DMS114 treated with DMSO at 0.1 percent for 48 hours (cell line): ENCODE data around the gene IL16.
"Not testable (repeated sequence)": the region's sequence is repeated elsewhere in the genome, so short reads cannot be mapped to it uniquely, and the experiment has no call there.

ENCODE experiments used
- DNase-seq: peaks from one replicate; lab custom pipeline; 2025; ENCODE audit not compliant: unreplicated experiment; lab: John Stamatoyannopoulos, UW

Gene IL16

DNA sequence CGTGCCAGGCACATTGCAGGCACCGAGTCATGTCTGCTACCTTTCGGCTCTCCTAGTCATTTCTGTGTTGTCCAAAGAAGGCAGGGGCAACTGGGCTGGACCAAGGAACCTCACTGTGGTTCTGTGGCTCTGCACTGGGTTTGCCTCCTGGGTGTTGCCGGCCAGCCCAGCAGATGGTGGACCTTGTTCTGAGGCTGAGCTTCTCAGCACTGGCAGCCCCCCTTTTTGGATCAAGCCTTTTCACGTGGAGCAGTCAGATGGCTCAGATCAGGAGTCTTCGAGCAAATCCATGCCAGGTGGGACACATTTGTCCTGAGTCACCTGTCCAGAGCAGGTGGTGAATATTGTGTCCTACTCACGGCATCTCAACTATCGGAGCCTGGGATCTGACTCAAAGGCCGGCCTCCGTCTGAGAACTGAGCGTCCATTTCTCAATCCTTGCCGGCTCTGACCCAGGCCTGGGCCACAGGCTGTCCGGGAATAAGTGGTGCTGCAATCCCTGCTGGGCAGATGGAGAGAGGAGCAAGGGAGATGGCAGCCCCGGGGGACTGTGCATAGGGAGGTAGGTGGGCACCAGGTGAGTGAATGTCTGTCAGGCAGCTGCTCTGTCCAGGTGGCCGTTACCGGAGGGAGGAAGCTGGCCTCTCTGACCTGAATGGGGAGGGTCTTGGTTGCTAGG lies at the start of gene IL16:
TSS of gene IL16 (plus strand) at position 304 of the 679 bp plus-strand sequence. CDS start 28,521 bp downstream, outside the sequence.
- DNase-seq, result no peak

DNA sequence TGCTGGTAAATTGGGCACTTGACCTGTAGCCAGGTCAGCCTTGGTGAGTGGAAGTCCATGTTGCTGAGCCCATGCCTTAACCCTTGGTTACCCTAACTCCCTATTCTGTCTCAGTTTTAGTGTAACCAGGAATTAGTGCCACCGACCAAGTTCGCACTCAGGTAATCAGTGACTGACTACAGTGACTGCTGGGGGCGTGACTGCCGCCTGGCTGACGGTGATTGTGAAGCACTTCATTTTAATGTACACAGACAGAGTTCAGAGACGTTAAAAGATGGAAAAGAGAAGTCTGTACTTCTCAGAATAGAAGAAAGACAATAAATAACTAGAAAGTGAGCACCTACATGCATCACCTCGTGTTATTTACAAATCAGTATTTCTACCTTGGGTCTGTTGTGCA lies 45.3 kb upstream of the IL16 start:
- no peak for DNase-seq

DNA sequence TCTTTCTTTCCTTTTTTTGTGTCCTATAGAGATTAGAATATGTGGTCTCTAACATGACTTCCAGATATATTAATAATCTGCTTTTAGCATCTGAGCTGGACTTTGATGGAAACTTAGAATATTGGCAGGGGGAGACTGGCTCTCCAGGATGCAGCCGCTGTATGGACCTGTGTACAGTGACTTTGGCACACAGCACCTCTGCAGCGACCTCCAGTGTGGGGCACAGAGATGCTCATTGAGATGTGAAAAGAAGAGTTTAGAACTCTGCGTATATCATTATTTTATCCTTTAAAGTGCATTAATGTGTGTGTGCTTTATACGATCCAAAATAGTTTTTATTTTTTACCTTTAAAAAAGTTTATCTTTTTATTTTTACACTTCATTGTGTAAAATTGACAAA lies 44.3 kb upstream of the IL16 start:
- DNase-seq, result no peak

DNA sequence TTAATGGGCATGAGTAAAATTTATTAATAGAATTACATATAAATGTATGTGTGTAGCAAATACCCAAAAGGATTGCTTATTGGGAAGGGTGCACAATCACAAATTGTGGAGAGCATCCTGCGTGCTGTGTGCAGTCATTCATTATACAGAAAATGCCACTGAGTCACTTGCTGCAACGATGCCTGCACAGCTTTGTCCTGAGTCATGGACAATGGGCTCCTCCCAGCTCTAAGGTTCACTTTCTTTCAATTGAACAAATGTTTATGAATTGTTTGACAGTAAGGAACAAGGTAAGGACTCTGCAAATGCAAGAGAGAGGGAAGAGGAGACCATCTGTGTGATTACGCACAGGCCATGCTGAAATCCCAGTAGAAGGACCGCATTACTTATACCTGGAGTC lies 43.9 kb upstream of the IL16 start:
- DNase-seq, result no peak

DNA sequence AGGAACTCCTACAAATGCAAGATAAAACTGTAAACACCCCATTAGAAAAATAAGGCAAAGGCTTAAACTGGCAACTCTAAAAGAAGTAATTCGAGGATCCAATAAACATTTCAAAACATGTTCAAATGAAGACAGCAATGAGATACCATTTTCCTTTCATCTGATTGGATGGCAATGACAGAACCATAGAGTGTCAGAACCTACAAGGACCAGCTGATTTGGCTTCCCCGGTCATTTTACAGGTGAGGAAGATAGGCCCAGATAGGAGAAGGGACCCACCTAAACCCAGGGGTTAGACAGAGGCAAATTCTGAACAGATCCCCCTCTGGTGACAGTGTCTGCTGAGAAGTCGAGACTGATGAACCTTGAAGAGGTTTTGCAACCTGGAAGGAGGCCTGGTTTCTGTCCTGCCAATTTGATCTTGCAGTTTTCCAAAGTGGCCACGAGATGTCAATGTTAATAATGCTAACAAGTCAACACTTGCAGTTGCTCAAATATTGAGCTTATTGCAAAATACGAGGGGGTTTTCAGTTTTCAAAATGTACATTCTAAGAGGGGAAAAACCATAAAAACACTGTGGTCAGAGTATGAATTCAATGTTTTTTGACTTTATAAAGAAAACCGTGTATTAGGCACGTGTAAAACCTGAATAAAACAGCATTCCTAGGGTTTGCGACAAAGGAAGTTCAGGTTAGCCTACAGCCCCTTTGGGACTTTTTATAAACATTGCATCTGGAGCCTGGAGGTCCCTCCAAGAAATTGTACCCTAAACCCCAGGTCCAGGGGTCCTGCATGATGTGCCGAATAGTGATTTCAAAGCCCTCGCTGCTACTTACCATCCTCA lies 41.1 kb upstream of the IL16 start:
- DNase-seq, result peak; percentile 46

DNA sequence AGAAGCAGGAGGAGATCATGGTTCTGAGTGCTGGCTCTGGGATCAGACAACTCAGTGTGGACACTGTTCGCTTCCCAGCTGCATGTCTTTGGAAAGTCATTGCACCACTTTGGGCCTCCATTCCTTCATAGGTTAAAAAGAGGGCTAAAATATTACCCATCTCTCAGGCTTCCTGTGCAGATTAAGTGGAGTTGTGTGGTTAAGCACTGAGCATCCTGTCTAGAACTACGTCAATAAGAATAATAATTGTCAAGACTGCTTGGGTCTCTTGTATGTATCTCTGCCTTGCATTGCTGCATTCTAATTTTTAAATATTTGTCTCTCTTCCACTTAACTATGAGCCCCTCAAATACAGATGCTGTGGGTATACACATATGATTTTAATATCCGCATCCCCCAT lies 40.4 kb upstream of the IL16 start:
- DNase-seq, result no peak

DNA sequence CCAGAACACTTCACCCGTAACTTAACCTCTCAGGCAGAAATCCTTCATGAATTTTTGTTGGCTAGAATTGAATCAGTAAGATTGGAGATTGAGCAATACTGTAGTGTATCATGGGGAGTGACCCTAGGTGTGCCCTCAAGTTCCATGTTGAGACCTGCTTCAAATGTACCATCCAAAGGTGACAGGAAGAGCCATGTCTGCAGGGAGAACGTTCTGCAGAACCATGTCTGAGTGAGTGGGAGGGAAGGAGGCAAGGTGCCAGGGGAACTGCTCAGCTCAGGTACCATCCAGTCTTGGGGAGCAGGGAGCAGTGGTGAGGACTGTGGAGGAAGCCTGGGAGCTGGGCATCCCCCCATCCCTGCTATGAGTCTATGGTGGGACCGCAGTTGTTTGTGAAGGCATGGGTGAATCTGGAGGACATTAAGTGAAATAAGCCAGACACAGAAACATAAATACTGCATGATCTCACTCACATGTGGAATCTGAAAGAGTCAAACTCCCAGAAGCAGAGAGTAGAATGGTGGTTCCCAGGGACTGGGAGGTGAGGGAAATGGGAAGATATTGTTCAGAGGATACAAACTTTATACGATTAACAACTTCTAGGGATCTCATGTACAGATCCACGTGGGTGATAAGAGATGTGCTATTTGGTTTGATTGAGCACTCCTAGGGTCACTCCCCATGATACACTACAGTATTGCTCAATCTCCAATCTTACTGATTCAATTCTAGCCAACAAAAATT lies 39.3 kb upstream of the IL16 start:
- DNase-seq, result no peak

DNA sequence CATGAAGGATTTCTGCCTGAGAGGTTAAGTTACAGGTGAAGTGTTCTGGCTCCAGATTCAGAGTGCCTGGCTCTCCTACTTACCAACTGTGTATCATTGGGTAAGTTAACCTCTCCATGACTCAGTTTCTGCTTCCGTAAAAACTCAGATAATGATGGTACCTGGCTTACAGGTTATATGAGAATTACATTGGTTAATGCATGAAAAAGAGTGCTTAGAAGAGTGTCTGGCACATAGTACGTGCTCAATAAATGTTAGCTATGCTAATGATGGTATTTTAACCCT lies 38.8 kb upstream of the IL16 start:
- DNase-seq, result no peak

DNA sequence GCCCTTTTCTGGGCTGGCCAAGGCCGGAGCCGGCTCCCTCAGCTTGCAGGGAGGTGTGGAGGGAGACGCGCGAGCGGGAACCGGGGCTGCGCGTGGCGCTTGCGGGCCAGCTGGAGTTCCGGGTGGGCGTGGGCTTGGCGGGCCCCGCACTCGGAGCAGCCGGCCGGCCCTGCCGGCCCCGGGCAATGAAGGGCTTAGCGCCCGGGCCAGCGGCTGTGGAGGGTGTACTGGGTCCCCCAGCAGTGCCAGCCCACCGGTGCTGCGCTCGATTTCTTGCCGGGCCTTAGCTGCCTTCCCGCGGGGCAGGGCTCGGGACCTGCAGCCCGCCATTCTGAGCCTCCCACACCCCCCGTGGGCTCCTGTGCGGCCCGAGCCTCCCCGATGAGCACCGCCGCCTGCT lies 38.1 kb upstream of the IL16 start:
- DNase-seq, result not testable (repeated sequence)

DNA sequence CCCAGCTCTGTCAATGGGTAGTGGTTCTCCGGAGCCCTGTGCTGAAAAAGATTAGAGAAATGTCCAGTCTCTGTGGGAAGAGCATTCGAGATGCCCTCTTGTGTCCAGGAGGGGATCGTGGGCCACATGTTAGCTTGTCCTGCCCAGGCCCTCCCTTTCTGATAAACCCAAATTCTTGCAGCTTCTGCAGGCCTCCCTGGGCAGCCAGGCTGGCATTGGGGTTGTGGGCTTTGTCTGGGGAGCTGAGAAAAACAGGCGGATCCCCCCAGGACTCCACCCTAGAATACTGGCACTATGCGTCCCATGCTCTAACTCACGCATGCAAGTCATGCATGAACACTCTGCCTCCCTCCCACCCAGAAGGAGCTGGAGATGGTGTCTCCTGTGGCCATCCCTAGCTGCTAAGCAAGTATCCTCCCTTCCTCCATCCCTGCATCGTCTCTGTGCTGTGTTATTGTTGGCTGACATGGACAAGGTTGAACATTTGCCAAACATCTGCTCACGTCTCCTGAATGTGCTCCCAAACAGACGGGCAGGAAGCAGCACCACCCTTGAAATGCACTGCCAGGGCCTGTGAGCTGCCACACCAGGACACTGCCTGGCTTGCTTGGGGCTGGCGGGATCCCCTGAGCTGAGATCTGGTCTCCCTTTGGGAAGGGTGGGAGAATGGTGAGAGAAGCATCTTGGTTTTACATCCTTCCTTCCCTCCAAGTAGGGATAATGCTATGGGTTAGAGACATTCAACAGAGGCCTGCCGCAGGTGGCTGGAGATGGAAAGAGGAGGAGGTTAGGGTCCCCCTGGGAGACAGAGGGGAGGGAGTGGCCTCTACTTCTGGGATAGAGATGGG lies 36.1 kb upstream of the IL16 start:
- DNase-seq, result no peak

DNA sequence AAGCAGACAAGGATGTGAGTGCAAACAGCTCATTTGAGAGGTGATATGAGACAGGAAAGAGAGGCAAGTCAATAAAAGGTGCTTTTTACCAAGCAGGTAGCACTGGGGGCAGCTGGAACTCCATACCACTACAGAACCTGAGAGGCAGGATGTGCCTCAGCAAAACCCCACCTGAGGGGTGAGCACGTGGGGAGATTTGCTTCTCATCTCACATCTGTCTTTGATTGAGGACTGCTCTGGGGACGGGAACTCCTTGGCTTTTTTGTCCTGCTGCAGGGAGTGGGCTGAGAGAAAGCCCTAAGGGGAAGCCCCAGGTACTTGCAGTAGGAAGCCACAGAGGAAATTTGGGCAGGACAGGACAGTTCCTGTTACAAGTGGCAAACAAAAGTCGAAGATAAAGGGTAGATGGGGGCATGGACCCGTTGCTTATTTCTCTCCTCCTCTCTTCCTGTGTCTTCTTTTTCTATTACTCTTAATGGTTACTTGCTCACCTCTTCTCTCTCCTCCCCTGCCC lies 35.5 kb upstream of the IL16 start:
- DNase-seq, result no peak

DNA sequence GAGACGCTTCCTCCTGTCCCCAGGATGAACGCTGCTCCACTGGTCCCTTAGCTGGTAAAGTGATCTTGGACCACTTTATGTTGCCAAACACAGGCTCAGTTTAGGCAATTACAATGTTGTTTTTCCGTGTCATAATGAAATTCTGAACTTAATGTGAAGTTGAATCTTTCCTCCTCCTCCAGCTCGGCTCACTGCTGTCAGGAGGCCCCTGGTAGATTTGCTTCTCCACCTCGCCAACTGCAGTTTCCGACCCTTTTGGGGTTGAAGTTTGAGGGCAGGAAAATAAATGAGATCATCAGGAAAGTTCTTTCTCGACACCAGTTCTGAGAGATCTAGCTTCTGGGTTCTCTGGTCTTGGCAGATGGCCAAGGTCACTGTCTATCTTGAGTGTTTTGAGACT lies 34.8 kb upstream of the IL16 start:
- no peak for DNase-seq

DNA sequence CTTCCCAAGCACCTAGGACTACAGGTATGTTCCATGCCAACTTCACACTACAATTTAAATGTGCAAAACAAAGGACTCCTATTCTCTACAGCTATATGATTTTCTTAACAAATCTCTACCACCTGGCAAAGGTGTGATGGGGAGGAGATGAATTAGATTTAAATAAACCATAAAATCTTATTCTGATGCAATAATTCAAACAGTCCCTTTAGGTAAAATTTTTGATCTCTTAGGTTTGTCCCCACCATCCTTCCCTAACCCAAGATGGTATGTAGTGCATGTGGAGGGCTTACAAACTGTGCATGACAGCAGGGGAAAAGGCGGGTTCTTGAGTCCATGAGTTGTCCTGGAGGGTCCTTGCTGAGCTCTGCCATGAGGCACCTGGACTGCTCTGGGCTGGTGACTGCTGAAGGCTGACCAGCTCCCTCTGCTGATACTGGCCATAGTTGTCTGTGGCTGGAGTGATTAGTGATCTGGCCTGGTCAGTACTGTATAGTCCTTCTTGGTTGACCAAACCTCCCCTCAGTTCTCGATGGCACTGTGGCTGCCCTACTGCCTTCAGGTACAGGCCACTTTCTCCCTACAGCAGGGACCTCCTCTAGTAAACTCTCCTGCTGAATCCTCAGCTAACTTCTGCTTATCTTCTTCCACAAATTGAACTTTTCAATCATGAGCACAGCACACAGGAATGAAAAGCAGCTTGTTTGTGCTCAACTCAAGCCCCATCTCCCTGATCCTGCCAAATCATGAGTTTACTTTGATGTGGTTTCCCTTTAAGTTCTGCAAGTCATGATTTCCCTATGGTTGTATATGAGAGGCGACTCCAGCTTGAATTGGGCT lies 32.5 kb upstream of the IL16 start:
- DNase-seq, result no peak

DNA sequence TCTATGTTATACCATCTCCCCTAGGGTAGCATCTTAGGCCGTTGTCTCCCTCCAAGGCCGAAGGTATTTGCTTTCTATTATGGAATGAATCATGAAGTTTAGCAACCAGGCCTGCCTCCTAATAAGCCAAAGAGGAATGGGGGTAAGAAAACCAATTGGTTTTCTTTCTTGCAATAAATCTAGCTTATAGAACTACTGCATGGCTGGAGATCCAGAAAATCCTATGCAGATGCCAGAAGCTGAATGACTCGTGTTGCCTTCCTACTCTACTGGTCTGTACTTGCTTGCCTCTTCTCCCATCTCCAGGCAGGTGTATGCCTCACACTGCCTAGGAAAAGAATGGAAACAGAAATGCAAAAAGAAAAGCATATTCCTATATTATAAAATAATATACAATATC lies 31.1 kb upstream of the IL16 start:
- no peak for DNase-seq

DNA sequence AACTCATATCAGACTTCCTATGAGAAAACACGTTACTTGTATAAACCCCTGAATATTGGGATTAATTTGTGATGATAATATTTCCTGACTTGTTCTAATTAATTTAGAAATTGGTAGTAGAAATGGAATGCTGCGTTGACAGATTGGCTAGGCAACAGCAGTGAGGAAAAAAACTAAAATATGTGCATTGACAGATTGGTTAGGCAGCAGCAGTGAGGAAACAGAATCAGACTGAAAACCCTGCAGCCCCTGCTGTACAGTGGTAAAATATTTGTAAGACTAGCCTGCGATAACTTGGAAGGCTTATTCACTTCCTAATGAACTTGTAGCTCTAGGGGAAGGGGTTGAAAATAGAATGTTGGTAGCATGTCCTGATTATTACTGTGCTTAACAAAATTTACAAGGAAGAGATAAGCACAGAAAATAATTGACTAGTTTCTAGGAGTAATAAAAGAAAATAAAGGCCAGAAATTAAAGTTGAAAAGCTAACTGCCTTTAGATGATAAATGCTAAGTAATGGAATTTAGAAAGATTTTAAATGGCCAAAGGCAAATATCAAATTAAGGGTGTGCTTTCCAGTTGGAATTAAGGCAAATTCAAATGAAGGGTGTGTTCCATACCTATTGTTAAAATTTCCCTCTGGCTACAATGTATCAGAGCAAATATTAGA lies 29.9 kb upstream of the IL16 start:
- DNase-seq, result no peak

DNA sequence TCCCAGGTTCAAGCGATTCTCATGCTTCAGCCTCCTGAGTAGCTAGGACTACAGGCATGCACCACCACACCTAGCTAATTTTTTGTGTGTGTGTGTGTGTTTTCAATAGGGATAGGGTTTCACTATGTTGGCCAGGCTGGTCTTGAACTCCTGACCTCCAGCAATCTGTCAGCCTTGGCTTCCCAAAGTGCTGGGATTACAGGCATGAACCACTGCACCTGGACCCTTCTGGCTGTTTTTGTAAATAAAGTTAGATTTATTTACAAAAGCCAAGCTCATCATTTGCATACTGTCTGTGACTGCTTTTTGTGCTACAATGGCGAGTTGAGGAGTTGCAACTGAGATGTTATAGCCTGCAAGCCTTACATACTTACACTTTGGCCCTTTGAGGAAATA lies 28.6 kb upstream of the IL16 start:
- DNase-seq, result no peak

DNA sequence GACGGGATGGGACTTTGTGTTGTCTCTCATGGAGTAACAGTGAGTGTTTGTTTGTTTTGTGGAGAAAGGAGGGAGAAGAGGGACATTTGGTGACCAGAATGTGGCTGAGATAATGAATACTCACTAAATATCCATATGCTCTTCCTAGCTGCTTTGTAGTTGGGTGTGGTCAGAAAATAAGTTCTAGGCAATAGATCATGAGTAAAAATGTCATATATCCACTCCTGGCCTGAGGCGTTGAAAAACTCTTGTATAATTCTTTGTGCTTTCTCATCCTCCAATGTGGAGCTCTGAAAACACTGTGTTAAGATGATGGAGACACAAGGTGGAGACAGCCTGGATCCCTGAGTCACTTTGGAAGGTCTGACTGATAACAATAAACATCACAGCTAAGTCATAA lies 28.0 kb upstream of the IL16 start:
- DNase-seq, result no peak

DNA sequence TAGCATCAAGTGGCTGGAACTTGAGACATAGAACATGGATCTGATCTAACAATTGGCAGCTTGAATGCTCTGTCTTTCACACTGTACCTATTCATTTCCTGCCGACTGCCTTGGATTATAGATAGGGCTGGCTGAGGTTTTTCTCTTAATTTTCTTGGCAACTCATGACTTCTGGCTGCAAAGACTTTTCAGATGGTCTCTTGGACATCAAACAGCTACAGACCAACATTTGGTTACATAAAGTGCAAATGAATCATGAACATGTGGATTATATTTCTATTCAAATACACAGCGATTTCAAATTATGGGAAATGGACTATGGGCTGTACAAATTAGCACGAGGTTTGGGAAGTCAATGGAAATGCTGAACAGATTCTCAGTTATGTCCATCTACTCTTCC lies 26.2 kb upstream of the IL16 start:
- no peak for DNase-seq

DNA sequence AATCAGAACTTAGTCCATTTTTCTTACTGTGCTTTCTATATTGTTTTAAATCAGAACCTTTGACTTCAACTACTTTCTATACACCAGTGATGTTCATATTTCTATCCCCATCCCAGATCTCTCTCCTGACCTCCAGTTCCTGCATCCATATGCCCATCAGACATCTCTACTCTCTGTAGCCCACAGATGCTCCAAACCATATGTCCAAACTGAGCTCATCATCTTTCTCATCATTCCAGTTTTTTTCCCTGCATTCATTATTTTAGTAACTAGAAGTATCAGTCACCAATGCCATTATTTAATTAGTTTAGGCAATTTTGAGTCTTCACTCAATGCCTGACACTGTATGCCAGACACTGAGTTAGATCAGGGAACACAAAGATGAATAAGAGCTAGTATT lies 25.4 kb upstream of the IL16 start:
- DNase-seq, result no peak
